HG02571 (cell line): ENCODE data around the gene MXRA7.
A peak's percentile ranks its signal among the peaks of the same experiment; 100 is the strongest.

Source experiments
- ATAC-seq: cut with Tn5 transposase; IDR thresholded peaks from one replicate; pipeline ENCODE4 v1.9.1; 2021; ENCODE audit warnings: mild to moderate bottlenecking, moderate library complexity; ENCODE audit not compliant: unreplicated experiment

The MXRA7 gene

DNA sequence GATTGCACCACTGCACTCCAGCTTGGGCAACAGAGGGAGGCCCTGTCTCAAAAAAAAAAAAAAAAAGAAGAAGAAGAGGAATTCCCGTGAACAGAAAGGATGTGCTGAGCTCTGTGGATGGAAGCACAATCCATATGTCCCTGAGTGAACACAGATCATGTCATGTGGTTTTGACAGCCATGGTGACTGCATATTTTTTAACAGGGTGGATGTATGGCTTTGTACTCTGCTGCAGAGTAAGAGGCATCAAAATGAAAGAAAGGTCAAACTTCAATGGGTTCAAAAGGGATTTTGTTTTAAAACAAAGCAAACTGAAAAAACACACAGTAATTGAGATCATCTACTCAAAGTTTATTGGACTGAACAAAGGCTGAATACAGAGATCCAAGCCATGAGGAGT, 31.5 kb downstream of the MXRA7 start:
- ATAC-seq: no peak

DNA sequence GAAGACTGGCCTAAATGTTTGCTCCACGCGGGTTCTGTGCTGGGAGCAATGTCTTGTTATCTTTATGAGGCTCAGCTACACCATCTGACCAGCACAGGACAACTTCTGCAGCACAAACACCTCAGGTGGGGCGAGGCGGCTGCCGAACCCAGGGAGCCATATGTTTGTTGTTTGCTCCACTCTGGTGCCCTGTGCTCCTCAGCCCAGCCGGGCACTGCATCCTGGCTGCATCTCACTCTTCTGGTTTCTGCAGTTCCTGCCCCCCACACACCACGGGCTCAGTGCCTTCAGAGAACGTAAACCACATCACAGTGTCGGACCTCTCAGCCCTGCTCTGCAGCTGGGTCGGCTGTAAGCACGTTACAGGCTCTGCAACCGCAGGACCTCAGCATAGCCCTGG, 32.4 kb downstream of the MXRA7 start:
- no peak for ATAC-seq

DNA sequence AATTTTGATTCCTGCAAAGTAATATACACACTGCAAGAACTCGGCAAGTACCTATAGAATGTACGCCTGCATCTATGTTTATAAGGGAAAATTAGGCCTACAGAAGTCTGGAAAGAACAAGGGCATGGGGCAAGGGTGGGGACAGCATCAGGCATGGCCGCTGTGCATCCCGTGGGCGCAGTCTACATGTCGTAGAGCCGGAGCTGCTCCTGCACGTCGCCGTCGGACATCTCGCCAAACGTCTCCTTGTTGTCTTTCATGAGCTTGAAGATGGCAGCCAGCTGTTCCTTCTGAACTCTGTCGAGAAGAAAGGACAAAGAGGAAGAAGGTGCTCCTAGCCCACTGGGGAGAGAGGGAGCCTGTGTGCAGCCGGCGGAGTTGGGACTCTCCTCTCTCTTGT, 33.4 kb downstream of the MXRA7 start:
- no peak for ATAC-seq

DNA sequence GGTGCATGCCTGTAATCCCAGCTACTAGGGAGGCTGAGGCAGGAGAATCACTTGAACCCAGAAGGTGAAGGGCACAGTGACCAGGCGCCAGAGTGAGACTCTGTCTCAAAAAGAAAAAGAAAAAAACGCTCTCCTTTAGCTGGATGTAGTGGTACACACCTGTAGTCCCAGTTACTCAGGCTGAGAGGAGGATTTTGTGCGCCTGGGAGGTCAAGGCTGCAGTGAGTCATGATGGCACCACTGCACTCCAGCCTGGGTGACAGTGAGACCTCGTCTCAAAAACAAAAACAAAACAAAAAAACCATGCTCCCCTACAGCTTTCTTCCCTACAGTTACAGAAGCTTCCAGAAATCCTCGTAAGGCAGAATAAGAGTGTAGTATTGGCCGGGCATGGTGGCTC, 34.1 kb downstream of the MXRA7 start:
- no peak for ATAC-seq

DNA sequence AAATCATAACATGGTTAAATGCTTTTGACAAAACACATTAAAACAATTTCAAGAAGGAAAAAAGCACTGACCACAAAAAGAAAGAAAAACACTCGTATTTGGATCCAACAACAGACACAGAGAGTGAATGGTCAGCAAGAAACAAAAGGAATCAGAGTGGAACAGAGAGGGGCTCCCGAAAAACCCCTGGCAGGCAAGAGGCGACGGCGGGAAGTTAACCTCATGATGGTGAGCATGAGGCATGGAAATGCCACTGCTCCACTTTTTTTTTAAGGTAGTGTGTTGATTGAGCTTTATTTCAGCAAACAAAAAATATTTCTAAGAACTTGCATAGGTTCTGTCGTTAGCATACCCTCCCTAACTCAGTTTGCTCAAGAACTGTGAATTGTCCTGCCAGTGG, 35.1 kb downstream of the MXRA7 start:
- ATAC-seq: no peak

DNA sequence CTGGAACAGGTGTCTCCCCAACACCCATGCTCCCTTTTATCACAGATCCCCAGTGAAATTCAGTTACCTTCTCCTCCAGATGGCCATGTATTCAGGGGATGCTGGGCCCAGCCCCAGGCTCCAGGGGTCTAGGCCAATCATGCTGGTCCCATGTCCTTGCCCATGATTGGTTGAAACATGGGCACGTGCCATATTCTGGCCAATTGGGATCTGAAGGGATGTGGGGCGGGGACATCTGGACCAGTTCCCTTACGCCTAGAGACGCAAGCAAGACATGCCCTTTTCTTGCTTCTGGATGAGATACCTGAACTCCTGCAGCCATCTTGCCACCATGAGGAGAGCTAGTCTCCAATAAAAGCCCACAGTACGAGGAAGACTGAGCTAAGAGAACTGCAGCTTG, 36.2 kb downstream of the MXRA7 start:
- no peak for ATAC-seq

DNA sequence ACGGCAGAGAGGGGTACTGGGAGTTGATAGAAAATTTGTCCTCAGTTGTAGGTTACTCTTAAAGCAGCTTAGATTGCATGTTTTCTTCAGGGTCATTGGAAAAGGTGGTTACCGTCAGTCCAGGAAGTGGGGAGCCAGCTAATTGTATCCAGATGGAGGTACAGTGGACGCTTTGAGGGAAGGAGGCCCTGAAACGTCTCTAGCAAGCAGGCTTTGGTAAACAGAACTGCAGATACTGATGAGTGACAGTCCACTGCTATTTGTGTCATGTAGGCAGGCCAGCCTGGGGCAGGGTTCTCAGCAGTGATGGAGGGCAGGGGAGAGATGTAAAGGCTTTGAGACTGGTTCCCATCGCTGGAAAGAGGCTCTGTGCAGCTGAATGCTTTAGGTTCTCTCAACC, 37.0 kb downstream of the MXRA7 start:
- no peak for ATAC-seq

DNA sequence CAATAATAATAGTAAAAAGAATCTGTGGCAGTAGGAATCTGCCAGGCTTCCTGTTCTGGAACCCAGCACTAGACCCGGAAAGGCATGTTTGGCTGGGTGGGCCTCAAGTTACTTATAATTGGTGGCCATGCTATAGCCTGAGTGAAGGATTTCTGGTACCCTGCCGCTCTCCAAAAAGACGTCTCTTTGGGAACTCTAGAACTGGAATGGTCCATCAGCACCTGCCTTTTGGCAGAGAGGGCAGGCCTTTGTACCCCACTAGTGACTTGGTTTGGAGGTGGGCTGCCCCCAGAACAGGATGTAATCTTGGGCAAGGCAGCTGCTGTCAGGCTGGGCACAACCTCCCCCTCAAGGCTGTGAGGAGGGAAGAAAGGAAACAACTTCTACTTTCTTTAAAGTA, 37.9 kb downstream of the MXRA7 start:
- no peak for ATAC-seq

DNA sequence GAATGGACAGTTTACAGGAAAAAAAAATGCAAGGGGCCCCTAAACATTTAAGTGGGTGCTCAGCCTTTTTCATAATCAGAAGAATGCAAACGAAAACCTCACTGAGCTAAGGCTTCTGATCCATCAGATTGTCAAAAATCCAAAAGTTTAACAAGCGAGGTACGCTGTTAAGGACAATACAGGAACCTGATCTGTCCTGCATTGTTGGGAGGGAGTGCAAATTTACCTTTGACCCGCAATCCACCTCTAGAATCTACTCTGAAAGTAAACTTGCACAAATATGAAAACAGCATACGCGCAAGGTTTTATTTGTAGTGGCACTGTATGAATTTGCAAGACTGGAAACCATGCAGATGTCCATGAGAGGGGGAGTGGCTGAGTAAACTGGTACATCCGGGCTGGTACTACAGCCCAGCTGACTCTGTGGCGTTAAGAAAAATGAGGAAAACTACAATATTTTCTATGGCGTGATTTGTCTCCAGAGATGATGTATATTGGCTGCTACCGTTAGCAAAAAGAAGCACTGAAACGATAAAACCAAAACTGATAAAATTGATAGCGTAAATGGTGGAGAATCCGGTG, 38.4 kb downstream of the MXRA7 start:
- no peak for ATAC-seq

DNA sequence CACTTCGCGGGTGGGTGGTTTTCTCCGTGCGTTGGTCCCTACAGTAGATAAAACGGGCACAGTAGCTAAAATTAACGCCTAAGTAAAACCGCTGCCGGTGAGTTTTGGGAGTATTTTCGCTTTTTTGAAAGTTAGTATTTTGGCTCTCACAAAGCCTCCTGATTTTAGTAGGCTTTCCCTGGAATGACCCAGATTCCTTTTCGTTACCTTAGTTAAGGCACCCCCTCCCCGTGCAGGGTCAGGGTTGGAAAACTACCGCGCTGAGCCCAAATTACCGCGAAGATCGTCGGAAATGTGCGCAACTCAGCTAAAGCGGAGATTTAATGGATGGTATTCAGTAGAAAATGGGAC, 38.9 kb downstream of the MXRA7 start:
- ATAC-seq: no peak

DNA sequence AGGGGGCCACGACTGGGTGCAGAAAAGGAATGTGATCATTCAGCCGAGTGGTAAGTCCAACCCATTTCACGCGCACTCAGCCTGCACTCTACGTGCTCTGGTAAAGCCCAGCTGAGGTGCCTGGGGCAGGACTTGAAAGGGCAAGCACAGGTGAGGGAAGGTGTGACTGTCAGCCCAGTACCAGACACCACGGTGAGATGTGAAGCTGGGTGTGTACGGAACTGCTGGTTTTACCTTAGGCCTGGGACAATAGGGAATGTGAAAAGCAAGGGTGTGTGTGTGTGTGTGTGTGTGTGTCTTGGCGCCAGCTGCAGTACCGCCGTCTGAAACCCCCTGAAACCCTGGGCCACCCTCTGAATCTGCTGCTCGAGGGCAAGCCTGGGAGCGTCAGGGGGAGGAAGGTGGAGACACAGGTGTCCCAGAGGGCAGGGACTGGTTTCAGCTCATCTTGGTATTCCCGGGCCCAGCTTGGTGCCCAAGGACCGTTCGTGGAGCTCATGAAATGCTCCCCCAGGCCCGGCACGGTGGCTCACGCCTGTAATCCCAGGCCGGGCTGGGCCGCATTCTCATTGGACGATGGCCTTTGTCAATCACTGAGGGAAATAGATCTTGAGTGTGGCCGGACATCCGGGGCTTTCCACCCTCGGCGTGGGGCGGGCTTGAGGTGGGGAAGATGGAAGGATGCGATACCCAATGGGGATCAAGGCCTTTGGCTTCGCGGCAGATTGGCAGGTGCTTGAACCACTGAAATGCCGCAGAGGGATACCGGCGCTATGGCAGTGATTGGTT, 39.4 kb downstream of the MXRA7 start:
- ATAC-seq: peak; percentile 95

DNA sequence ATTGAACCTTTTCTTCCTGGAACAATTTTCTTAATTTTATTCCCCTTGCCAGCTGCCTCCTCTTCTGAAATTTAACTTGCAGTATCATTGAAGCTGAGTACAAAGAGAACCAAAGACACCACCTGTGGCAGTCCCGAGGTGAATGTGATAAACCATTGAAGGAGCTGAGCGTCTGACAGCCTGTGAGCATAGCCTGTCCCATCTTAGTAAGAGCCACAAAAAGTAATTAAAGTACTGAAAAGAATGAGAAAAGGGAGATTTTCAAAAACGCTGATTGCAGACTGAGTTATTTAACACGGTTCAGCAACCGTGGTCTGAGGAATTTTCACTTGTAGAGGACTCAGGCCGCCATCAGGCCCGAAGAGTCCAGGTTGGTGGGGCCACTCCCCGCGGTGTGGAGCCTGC, 40.0 kb downstream of the MXRA7 start:
- no peak for ATAC-seq

DNA sequence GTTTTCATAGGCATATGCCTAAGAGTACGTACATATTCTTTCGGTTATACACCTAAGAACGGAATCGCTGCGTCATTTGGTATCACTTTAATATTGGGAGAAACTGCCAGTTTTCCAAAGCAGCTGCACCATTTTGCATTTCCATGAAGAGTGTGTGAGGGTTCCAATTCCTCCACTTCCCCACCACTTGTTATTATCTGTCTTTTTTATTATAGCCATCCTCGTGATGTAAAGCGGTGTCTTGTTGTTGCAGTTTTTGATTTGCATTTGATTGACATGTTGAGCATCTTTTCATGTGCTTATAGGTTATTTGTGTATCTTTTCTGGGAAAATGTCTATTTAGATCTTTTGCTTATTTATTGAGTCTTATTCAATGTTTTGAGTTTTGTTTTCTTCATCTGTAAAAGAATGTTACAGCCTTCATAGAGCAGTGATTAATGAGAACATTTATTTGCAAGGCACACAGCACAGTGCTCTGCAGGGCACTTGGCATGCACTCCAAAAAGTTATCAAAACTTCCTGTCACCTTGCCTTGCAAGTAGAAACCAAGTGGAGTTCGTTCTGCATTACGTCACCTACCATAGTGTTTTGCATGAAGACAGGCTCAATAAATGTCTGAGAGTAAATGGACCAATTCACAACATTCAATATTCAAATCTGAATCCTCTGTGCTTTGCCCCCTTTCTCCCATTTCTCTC, 40.6 kb downstream of the MXRA7 start:
- ATAC-seq: no peak

DNA sequence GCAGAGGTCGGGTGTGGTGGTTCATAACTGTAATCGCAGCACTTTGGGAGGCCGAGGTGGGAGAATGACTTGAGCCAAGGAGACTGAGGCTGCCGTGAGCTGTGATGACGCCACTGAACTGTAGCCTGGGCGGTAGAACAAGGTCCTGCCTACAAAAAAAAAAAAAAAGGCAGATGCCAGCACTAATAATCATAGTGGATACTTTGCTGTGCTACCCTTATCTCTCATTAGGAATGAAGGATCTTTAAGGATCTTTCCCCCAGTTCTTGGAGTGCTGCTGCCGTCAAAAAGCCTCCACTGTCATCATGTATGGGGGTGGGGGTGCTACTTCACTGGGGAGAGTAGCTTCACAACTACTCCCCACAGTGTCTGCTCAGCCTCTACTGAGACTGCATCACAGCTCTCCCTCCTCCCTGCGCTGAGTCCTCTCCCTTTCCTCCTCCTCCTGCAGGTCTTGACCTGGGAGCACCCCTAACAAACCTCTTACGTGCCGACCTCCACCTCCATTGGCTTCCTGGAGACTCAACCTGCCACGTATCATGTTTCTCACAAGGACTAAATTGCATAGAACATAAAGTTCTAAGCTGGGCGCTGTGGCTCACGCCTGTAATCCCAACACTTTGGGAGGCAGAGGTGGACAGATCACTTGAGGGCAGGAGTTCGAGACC, 42.8 kb downstream of the MXRA7 start:
- ATAC-seq: no peak

DNA sequence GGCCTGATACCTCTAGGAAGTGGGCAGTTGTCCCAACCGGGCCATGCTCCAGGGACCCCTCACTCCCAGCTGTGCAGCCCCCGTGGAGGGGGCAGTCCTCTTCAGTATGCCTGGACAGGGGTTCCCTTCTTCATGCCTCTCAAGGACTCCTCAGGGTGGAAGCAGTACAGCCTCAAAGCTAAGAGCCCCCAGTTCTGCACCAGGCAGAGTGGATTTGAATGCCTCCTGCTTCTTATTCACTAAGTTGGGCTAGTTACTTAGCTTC, 43.3 kb downstream of the MXRA7 start:
- ATAC-seq: no peak

DNA sequence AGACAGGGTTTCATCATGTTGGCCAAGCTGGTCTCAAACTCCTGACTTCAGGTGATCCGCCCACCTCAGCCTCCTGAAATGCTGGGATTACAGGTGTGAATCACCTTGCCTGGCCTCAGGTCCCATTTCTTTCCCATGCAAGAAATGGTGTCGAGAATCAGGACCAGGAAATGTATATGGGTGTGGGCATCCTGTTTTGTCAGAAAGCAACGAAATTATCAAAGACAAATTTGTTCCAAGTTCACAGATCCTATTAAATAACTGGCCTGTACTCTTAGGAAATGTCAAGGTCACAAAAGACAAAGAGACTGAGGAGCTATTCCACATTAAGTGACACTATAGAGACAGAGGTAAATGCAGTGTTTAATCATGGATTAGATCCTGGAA, 50.1 kb downstream of the MXRA7 start:
- no peak for ATAC-seq

DNA sequence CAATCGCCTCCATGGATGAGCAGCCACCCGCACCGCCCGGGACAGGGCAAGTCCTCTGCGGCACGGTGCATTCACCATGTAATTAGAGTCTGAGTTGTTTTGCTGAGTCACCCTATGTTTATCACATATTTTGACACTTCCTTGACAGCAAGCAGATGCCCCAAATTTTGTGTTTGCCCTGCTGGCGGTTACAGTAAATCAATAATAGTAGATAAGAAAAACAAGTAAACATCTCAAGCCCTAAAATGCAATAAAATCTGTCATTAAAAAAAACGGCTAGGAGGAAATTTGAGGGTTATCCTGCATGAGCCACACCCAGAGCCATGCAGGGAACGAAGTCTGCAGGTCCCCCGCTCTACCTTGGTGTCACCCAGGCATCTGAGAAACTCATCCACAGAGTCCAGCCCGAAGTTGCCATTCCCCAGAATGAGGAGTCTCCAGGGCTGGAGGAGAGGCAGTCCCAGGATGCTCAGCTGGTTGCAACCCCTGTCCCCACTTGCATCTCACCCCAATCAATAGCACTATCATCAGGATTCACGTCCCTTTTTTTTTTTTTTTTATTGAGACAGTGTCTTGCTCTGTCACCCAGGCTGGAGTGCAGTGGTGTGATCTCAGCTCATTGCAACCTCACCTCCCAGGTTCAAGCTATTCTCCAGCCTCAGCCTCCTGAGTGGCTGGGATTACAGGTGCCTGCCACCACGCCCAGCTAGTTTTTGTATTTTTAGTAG, 50.7 kb downstream of the MXRA7 start:
- no peak for ATAC-seq

DNA sequence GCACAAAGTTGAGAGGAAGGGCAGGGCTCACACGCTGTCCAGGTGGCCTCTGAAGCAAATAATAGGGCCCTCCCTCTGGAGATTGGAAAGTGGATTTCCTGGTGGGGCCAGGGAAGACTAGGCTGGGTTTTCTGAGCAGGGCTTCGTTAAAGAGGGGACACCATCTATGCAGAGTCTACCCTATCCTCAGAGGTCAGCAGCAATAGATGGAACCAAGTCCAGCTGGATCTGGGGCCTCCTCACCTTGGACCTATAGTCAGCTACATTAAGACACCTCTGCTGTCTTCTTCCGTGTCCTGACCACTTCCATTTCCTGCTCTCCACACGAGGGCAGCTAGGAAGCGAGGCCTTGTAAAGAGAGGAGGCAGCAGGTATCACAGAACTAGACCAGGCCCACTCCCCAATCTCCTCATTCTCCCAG, 52.5 kb downstream of the MXRA7 start:
- no peak for ATAC-seq

DNA sequence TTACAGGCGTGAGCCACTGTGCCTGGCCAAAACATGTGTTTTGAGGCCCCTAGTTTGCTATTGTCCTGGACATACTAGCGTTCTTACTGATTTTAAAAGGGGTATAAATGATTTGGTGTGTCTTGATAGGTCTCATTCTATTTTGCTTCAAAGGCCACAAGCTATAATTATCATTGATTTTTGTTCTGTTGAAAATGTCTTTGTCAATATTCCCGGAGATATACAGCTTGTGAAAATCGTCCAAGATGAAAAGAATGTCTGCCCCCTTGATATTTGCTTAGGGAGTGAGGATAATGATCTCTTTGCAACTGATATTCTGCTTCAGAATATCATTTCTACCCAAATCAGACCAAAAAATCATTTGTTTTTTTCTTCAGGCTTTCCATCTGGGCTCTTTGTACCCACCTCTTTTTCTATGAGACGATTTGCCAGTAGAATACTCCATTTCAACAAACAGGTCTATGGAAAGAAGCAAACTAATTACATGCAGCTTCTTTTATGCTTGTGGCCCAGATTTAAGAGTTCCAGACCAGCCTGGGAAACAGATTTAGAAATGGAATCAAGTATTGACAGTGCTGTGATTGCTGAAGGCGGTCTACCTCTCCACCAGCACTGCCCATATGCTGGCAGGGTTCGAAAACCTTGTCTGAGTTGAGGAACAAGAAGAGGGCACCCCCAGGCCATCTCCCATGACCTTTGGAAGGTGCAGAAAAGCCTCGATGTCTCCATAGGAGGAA, 53.1 kb downstream of the MXRA7 start:
- no peak for ATAC-seq

DNA sequence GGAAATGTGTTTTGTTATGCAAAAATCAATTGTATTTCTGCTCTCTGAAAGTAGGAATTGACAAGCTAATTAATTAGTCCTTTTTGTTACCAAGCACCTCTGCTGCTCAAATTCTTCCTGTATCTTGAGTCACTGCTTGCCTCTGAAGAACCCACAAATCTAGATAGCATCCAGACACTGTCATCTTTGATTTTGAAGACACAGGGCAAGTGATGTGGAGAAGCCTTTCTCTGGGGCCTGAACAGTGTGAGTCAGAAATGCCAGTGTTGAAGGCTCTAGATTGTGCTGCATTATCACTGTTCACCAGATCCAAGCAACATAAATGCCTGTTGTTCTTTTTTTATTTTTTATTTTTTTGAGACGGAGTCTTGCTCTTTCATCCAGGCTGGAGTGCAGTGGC, 56.4 kb downstream of the MXRA7 start:
- ATAC-seq: no peak

DNA sequence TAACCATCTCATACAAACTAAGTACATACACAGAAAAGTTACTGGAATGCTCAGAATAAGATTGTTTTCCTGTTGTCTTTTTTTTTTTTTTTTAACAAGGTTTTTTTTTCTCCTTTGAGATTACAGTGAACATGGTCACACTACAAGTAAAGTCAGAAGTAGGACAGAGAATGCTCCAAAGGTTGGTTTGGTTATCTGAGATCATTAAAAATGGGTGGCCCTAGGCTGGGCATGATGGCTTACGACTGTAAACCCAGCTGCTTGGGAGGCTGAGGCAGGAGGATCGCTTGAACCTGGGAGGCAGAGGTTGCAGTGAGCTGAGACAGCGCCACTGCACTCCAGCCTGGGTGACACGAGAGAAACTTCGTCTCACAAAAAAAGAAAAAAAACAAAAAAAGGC, 60.3 kb downstream of the MXRA7 start:
- no peak for ATAC-seq
